SK-N-SH (cell line): ENCODE data around the gene HUS1. TPM values are rescaled to one million over a fixed set of nuclear protein-coding genes. Genes with fewer than 3 reads are reported as not detected.

Experiments
- CTCF ChIA-PET: fragments of 300-600, 350-600 bp; formaldehyde crosslinking; extraction: SDS; loops from one replicate; lab custom pipeline; 2021; lab: Yijun Ruan, JAX
- POLR2A ChIA-PET: fragments of 350-600 bp; sonication (Branson Sonifier 250); formaldehyde crosslinking; extraction: SDS; loops from one replicate; lab custom pipeline; 2020; ENCODE audit warnings: antibody characterized with exemption, inconsistent platforms; lab: Yijun Ruan, JAX
- DNase-seq: peaks from one replicate; pipeline ENCODE4 v3.0.0; 2012
- H2AFZ ChIP-seq: fragments of 200-600 bp; sonication (generic); 2 replicates; pipeline ENCODE4 v1.8.1; 2016; ENCODE audit warnings: antibody characterized with exemption, mild to moderate bottlenecking, low read depth
- H3F3A ChIP-seq: fragments of 200-600 bp; sonication (generic); replicated peaks from 2 replicates; pipeline ENCODE3; 2016; ENCODE audit warnings: antibody characterized with exemption, mild to moderate bottlenecking; ENCODE audit not compliant: insufficient read depth
- H3K27ac ChIP-seq, 2 experiments: fragments of 200-500 bp in 1 of 2; fragments of 200-600 bp in 1 of 2; sonication (Bioruptor generic) in 1 of 2; sonication (generic), shearing (Covaris generic) in 1 of 2; 2 replicates each; pipeline versions ENCODE4 v1.5.1 to v1.6.1; 2014 to 2016; ENCODE audit warnings: low read depth in 2 of 2, inconsistent platforms in 1 of 2, low read length in 1 of 2, mild to moderate bottlenecking in 1 of 2, mixed read lengths in 1 of 2
- H3K27me3 ChIP-seq: fragments of 200-600 bp; sonication (generic), shearing (Covaris generic); 2 replicates; pipeline ENCODE4 v1.6.1; 2016; ENCODE audit warnings: mixed run types; ENCODE audit not compliant: insufficient read depth
- H3K36me3 ChIP-seq, 2 experiments: fragments of 200-500 bp in 1 of 2; fragments of 200-600 bp in 1 of 2; sonication (Bioruptor generic) in 1 of 2; sonication (generic) in 1 of 2; replicated peaks in 1 of 2; 2 replicates each; pipeline versions ENCODE3 to v1.5.1; 2014 to 2016; ENCODE audit warnings: low read length in 1 of 2, mild to moderate bottlenecking in 1 of 2; ENCODE audit not compliant: insufficient read depth in 2 of 2, control insufficient read depth in 1 of 2
- H3K4me1 ChIP-seq, 2 experiments: fragments of 200-500 bp in 1 of 2; fragments of 200-600 bp in 1 of 2; sonication (Bioruptor generic) in 1 of 2; sonication (generic), shearing (Covaris generic) in 1 of 2; 2 replicates each; pipeline versions ENCODE4 v1.5.1 to v1.6.1; 2014 to 2016; ENCODE audit warnings: low read depth in 1 of 2, low read length in 1 of 2, mixed run types in 1 of 2; ENCODE audit not compliant: insufficient read depth in 2 of 2, control insufficient read depth in 1 of 2
- H3K4me2 ChIP-seq: fragments of 200-600 bp; sonication (generic), shearing (Covaris generic); 2 replicates; pipeline ENCODE4 v1.6.1; 2017; ENCODE audit warnings: mixed run types
- H3K4me3 ChIP-seq, 2 experiments: fragments of 200-500 bp in 1 of 2; fragments of 200-600 bp in 1 of 2; sonication (Bioruptor generic) in 1 of 2; sonication (generic), shearing (Covaris generic) in 1 of 2; 2 replicates each; pipeline versions ENCODE4 v1.5.1 to v1.8.1; 2014 to 2016; ENCODE audit warnings: low read depth in 2 of 2, inconsistent platforms in 1 of 2, low read length in 1 of 2, mild to moderate bottlenecking in 1 of 2, mixed read lengths in 1 of 2, moderate library complexity in 1 of 2
- H3K79me2 ChIP-seq: fragments of 200-600 bp; sonication (generic); 2 replicates; pipeline ENCODE4 v1.8.1; 2017; ENCODE audit warnings: mild to moderate bottlenecking; ENCODE audit not compliant: insufficient read depth
- H3K9ac ChIP-seq: fragments of 200-600 bp; sonication (generic); 2 replicates; pipeline ENCODE4 v1.6.1; 2017; ENCODE audit warnings: mixed run types
- H3K9me2 ChIP-seq: fragments of 200-600 bp; sonication (generic); 2 replicates; pipeline ENCODE4 v1.6.1; 2017; ENCODE audit warnings: mixed run types
- H3K9me3 ChIP-seq: fragments of 200-600 bp; sonication (generic); 2 replicates; pipeline ENCODE4 v1.6.1; 2017; ENCODE audit warnings: mixed run types, mild to moderate bottlenecking, moderate library complexity
- H4K20me1 ChIP-seq: fragments of 200-600 bp; sonication (generic); 2 replicates; pipeline ENCODE4 v1.6.1; 2017; ENCODE audit warnings: mild to moderate bottlenecking, mixed run types; ENCODE audit not compliant: insufficient read depth
- CHD2 ChIP-seq: fragments of 150-350 bp; IDR thresholded peaks from 2 replicates; pipeline ENCODE4 v1.6.1; 2018; ENCODE audit warnings: low read length; ENCODE audit not compliant: partially characterized antibody
- ELF1 ChIP-seq: IDR thresholded peaks from 2 replicates; pipeline ENCODE4 v1.4.0; 2012
- FOXJ3 ChIP-seq: sonication (generic); formaldehyde crosslinking; IDR thresholded peaks from 2 replicates; pipeline ENCODE4 v1.5.1; 2020; ENCODE audit warnings: mild to moderate bottlenecking, missing genetic modification reagents
- NFIC ChIP-seq: IDR thresholded peaks from 2 replicates; pipeline ENCODE4 v1.4.0; 2012; ENCODE audit warnings: borderline replicate concordance
- NRF1 ChIP-seq: IDR thresholded peaks from 2 replicates; pipeline ENCODE4 v1.6.1; 2012; ENCODE audit warnings: low read depth, mild to moderate bottlenecking, low read length
- SIN3A ChIP-seq: IDR thresholded peaks from 2 replicates; pipeline ENCODE4 v1.6.1; 2012; ENCODE audit warnings: low read depth, mild to moderate bottlenecking, low read length, moderate library complexity, borderline replicate concordance
- TEAD4 ChIP-seq: IDR thresholded peaks from 2 replicates; pipeline ENCODE4 v1.4.0; 2012; ENCODE audit warnings: mild to moderate bottlenecking, borderline replicate concordance; ENCODE audit not compliant: insufficient read depth
- YY1 ChIP-seq: IDR thresholded peaks from 2 replicates; pipeline ENCODE4 v1.4.0; 2012; ENCODE audit warnings: low read depth, mild to moderate bottlenecking
- WGBS: methylation state at CpG from one replicate; pipeline ENCODE4 v1.1.6; 2017; ENCODE audit warnings: low lambda C conversion rate; 5-methylcytosine and 5-hydroxymethylcytosine counted together
- polyA plus RNA-seq, 3 experiments: library from polyadenylated mRNA; depleted of rRNA; stranded (reverse); fragments of >200 nt; gene quantifications; 2 replicates each; pipeline ENCODE4 v1.2.3, GENCODE V29; 2012
- TF ChIP-seq, protein P1 (sequence below): fragments of 150-350 bp; IDR thresholded peaks from 2 replicates; pipeline ENCODE4 v1.6.1; 2016; ENCODE audit warnings: mild to moderate bottlenecking, low read depth, low read length

HUS1 gene
- polyA plus RNA-seq, 1 of the 3 experiments (the other 2 are of a cell fraction) = 17.8 TPM

DNA sequence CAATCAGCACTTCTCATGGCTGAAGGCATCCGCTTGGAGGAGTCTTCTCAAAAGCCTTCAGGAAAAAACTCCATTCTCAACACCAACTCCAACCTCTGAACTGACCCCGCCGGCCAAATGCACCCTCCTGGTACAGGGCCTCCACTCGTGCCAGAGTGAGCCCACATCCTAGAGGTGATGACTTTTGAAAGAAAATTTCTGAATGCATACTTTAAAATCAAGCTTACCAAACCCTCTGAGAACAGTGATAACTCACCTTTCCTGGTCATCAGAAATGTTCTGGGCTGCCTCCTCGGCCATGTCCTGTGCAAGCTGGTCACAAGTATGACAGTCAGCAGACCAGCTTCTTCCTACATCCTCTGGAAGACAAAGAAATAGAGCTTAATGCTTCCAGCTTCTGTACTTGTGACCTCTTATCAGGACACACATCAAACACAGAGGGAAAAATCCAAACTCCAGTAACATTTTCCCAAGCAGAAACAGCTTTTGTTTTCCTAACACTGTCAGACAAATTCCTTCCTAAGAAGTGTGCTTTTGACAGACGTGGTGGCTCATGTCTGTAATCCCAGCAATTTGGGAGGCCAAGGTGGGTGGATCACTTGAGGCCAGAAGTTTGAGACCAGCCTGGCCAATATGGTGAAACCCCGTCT, 31.1 kb downstream of the HUS1 start, which contains the start of gene PKD1L1:
Gene PKD1L1, minus strand, starts transcription at position 326 of the 650 bp plus-strand sequence. Its CDS starts 26 bp downstream, at position 300.
- Histone ChIP-seq H3K79me2 (no peaks in the 10 kb centered on the region), H3K4me3 (no peak within 1 kb of the TSS), H3K27ac (no peak within 1 kb of the TSS)
- 87% methylated on average over 7 of the region's 7 CpGs for WGBS
- TF ChIP-seq NFIC (no peak), ELF1 (no peak), YY1 (no peak), FOXJ3 (CRISPR knock-in tag) (no peak), SIN3A (no peak), NRF1 (no peak), TEAD4 (no peak)
- TF ChIP-seq, all 33 proteins: peak for 0
- Histone ChIP-seq H2AFZ (peak within 1 kb of the TSS; percentile 60), H3K27me3 (no peaks in the 10 kb centered on the region), H3K4me2 (no peak within 1 kb of the TSS), H3K9me2 (no peaks in the 10 kb centered on the region), H4K20me1 (no peaks in the 10 kb centered on the region), H3F3A (no peaks in the 10 kb centered on the region), H3K36me3 (no peaks in the 10 kb centered on the region), H3K4me1 (peaks cover 5 to 17% of the 10 kb centered on the region in 2 experiments; a peak in 3 of 4 replicates), H3K9ac (no peak within 1 kb of the TSS), H3K9me3 (no peaks in the 10 kb centered on the region)
- POLR2A ChIA-PET = no interaction called here
- no peak for DNase-seq
- CTCF ChIA-PET = interaction anchor here (0.8 to 12.4 kb wide), 3 partner anchors 17 to 162 kb away, joined by 4 to 221 read pairs (median 27); no protein-coding TSS in a partner anchor

DNA sequence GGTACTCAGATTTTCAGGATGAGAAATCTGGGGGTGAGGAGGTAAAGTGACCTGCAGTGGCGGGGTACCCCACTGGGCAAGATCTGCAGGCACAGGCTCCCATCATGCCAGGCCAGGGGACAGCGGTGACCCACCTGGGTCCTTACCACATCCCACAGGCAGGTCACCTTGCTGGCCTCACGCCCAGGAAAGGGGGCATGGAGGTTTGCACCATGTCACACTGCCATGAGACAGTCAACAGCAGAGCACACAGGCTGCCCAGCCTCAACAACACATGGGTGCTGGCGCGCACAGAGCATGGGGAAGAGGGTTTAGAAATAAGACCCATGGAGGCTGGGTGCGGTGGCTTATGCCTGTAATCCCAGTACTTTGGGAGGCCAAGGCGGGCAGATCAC, 32.1 kb downstream of the HUS1 start:
- H3K79me2 ChIP-seq = no peaks in the 10 kb centered on the region
- no peaks in the 10 kb centered on the region for H3K9me3 ChIP-seq
- peaks cover 7 to 23% of the 10 kb centered on the region in 2 experiments; a peak in 3 of 4 replicates for H3K4me1 ChIP-seq
- no peak for TF ChIP-seq CHD2
- TF ChIP-seq, protein P1, sequence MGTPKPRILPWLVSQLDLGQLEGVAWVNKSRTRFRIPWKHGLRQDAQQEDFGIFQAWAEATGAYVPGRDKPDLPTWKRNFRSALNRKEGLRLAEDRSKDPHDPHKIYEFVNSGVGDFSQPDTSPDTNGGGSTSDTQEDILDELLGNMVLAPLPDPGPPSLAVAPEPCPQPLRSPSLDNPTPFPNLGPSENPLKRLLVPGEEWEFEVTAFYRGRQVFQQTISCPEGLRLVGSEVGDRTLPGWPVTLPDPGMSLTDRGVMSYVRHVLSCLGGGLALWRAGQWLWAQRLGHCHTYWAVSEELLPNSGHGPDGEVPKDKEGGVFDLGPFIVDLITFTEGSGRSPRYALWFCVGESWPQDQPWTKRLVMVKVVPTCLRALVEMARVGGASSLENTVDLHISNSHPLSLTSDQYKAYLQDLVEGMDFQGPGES = no peak
- no peak overlapping the region for H3K4me3 ChIP-seq
- no peak overlapping the region for H3K4me2 ChIP-seq
- WGBS = 92% methylated on average over 7 of the region's 7 CpGs
- no peak for DNase-seq
- H3K27ac ChIP-seq = no peak overlapping the region
- no peaks in the 10 kb centered on the region for H3K36me3 ChIP-seq
- CTCF ChIA-PET = interaction anchor here (2.9 to 12.4 kb wide), 3 partner anchors 18 to 163 kb away, joined by 22 to 221 read pairs (median 27); no protein-coding TSS in a partner anchor
- POLR2A ChIA-PET = no interaction called here
- H3K9me2 ChIP-seq = no peaks in the 10 kb centered on the region
- H3K27me3 ChIP-seq = no peaks in the 10 kb centered on the region
- H3K9ac ChIP-seq = no peak overlapping the region
- H4K20me1 ChIP-seq = no peaks in the 10 kb centered on the region
- no peak overlapping the region for H2AFZ ChIP-seq
- no peaks in the 10 kb centered on the region for H3F3A ChIP-seq
